B cell (primary cell): ENCODE results near the gene MPP7. TPM values are rescaled to one million over a fixed set of nuclear protein-coding genes. Genes with fewer than 3 reads are reported as not detected.

Experiments
- ATAC-seq: fragments of 200-7000 bp; cut with Tn5 transposase; one replicate; pipeline ENCODE4 v1.10.0; 2021; ENCODE audit warnings: low read depth, mild to moderate bottlenecking, moderate number of reproducible peaks, moderate library complexity
- CTCF ChIA-PET: fragments of 350-600 bp; sonication (Branson Sonifier 250); formaldehyde crosslinking; loops from one replicate; lab custom pipeline; 2021; ENCODE audit warnings: antibody characterized with exemption, inconsistent platforms; lab: Charles Lee
- POLR2A ChIA-PET: fragments of 350-600 bp; sonication (Branson Sonifier 250); formaldehyde crosslinking; loops from one replicate; lab custom pipeline; 2021; ENCODE audit warnings: antibody characterized with exemption; lab: Charles Lee
- DNase-seq: peaks from one replicate; pipeline ENCODE4 v3.0.0; 2013
- H2AFZ ChIP-seq: 2 replicates; pipeline ENCODE4 v1.6.1; 2012; ENCODE audit warnings: mild to moderate bottlenecking, low read depth, low read length; ENCODE audit not compliant: insufficient read depth, poor library complexity, severe bottlenecking
- H3K27ac ChIP-seq, 2 donors: 1 replicate in 1 of 2; 2 replicates in 1 of 2; pipeline ENCODE4 v1.5.1; 2012 to 2013; ENCODE audit warnings: low read length in 2 of 2, mild to moderate bottlenecking in 2 of 2, moderate library complexity in 1 of 2
- H3K27me3 ChIP-seq, 4 experiments: fragments of 200-600 bp in 1 of 4; sonication (generic) in 1 of 4; replicated peaks in 1 of 4; 1 replicate in 2 of 4; 2 replicates in 2 of 4; pipeline versions ENCODE4 v1.6.1 to v1.7.0; 2013 to 2016; ENCODE audit warnings: low read length in 3 of 4, mild to moderate bottlenecking in 2 of 4, mixed read lengths in 1 of 4, moderate library complexity in 1 of 4; ENCODE audit not compliant: insufficient read depth in 4 of 4, control insufficient read depth in 3 of 4; ENCODE audit errors: control extremely low read depth in 1 of 4
- H3K36me3 ChIP-seq, 2 experiments: replicated peaks in 1 of 2; 1 replicate in 1 of 2; 2 replicates in 1 of 2; pipeline versions ENCODE4 v1.6.1 to v1.7.1; 2013; ENCODE audit warnings: low read length in 1 of 2; ENCODE audit not compliant: insufficient read depth in 2 of 2, control insufficient read depth in 1 of 2; ENCODE audit errors: control extremely low read depth in 1 of 2, extremely low read depth in 1 of 2
- H3K4me1 ChIP-seq, 2 donors: fragments of 200-600 bp in 1 of 2; sonication (generic) in 1 of 2; 1 replicate in 1 of 2; 2 replicates in 1 of 2; pipeline versions ENCODE4 v1.5.1 to v1.6.1; 2013 to 2017; ENCODE audit warnings: low read length in 2 of 2; ENCODE audit not compliant: control insufficient read depth in 2 of 2, insufficient read depth in 2 of 2
- H3K4me2 ChIP-seq: replicated peaks from 2 replicates; pipeline ENCODE3; 2012; ENCODE audit warnings: mild to moderate bottlenecking, low read depth, low read length; ENCODE audit not compliant: poor library complexity, severe bottlenecking
- H3K4me3 ChIP-seq, 5 experiments: fragments of 200-600 bp in 1 of 5; sonication (generic) in 1 of 5; 1 replicate in 3 of 5; 2 replicates in 2 of 5; pipeline versions ENCODE4 v1.5.1 to v1.7.0; 2011 to 2016; ENCODE audit warnings: low read length in 4 of 5, mild to moderate bottlenecking in 4 of 5, low read depth in 2 of 5, control low read depth in 1 of 5, moderate library complexity in 1 of 5; ENCODE audit not compliant: insufficient read depth in 1 of 5; ENCODE audit errors: control extremely low read depth in 1 of 5, extremely low read depth in 1 of 5
- H3K79me2 ChIP-seq: fragments of 200-600 bp; sonication (generic); one replicate; pipeline ENCODE4 v1.6.0; 2016; ENCODE audit warnings: low read length; ENCODE audit not compliant: control insufficient read depth, insufficient read depth
- H3K9ac ChIP-seq: fragments of 200-600 bp; sonication (generic); 2 replicates; pipeline ENCODE4 v1.6.1; 2017; ENCODE audit warnings: mild to moderate bottlenecking, low read length, moderate library complexity
- H3K9me3 ChIP-seq, 3 donors: one replicate each; pipeline versions ENCODE4 v1.6.1 to v1.7.1; 2013; ENCODE audit warnings: low read length in 2 of 3; ENCODE audit not compliant: control insufficient read depth in 2 of 3, insufficient read depth in 1 of 3; ENCODE audit errors: control extremely low read depth in 1 of 3
- H4K20me1 ChIP-seq: 2 replicates; pipeline ENCODE4 v1.6.0; 2012; ENCODE audit warnings: mild to moderate bottlenecking, low read length; ENCODE audit not compliant: insufficient read depth, control insufficient read depth, poor library complexity, severe bottlenecking
- H3K27ac Mint-ChIP-seq: one replicate; pipeline ENCODE4 v1.8.0; 2021; ENCODE audit warnings: mixed read lengths
- H3K27me3 Mint-ChIP-seq: one replicate; pipeline ENCODE4 v1.8.0; 2021; ENCODE audit warnings: mixed read lengths
- H3K4me1 Mint-ChIP-seq: one replicate; pipeline ENCODE4 v1.8.0; 2021; ENCODE audit warnings: mixed read lengths
- H3K4me3 Mint-ChIP-seq: one replicate; pipeline ENCODE4 v1.8.0; 2021; ENCODE audit warnings: mixed read lengths
- H3K9me3 Mint-ChIP-seq: one replicate; pipeline ENCODE4 v1.8.0; 2022; ENCODE audit warnings: mixed read lengths; ENCODE audit not compliant: insufficient read depth
- CTCF ChIP-seq: fragments of 200-600 bp; IDR thresholded peaks from one replicate; pipeline ENCODE4 v1.8.0; 2022; ENCODE audit warnings: antibody characterized with exemption, mild to moderate bottlenecking
- EZH2 ChIP-seq: IDR thresholded peaks from 2 replicates; pipeline ENCODE4 v1.6.1; 2012; ENCODE audit warnings: borderline replicate concordance, low read depth, mild to moderate bottlenecking, moderate library complexity, low read length; ENCODE audit not compliant: insufficient read depth, poor library complexity, severe bottlenecking
- WGBS: methylation state at CpG from one replicate; pipeline ENCODE4 v1.1.5; 2013; ENCODE audit warnings: missing lambda C conversion rate; ENCODE audit not compliant: insufficient coverage; 5-methylcytosine and 5-hydroxymethylcytosine counted together
- intact Hi-C: fragments of 100-400 bp; cut with micrococcal nuclease; formaldehyde crosslinking; loops from one replicate; pipeline ENCODE4 v1.10.0; 2022
- polyA minus RNA-seq: library from RNA; depleted of rRNA, polyadenylated mRNA; stranded (reverse); fragments of >200 nt; gene quantifications from 2 replicates; pipeline ENCODE4 v1.2.3, GENCODE V29; 2012
- polyA plus RNA-seq: library from polyadenylated mRNA; depleted of rRNA; stranded (reverse); fragments of >200 nt; gene quantifications from 2 replicates; pipeline ENCODE4 v1.2.3, GENCODE V29; 2012
- total RNA-seq, 2 donors: library from RNA; stranded (reverse); fragments of 120-200 nt in 1 of 2; gene quantifications; 1 replicate in 1 of 2; 2 replicates in 1 of 2; pipeline versions ENCODE4 v1.2.3 to v1.2.4, GENCODE V29; 2013 to 2022

Gene MPP7
- total RNA-seq = 13.1 and 13.6 TPM in 2 replicates
- 4.6 TPM for total RNA-seq (2013)
- polyA plus RNA-seq = 2.1 TPM in 2 replicates
- polyA minus RNA-seq = 2.0 and 2.8 TPM in 2 replicates

- Mint-ChIP-seq H3K4me1 (peaks cover 24% of the 10 kb centered on the region), H3K9me3 (no peaks in the 10 kb centered on the region), H3K27me3 (peaks cover 33% of the 10 kb centered on the region), H3K27ac (peak within 1 kb of the TSS; percentile 80), H3K4me3 (peak within 1 kb of the TSS; percentile 94)
- Histone ChIP-seq H4K20me1 (no peaks in the 10 kb centered on the region), H2AFZ (peak within 1 kb of the TSS; percentile 81), H3K27me3 (peaks cover 0 to 29% (median 20%) of the 10 kb centered on the region in 4 experiments), H3K27ac (peak within 1 kb of the TSS; percentile 66 to 73), H3K9me3 (no peaks in the 10 kb centered on the region), H3K4me2 (peak within 1 kb of the TSS; percentile 94), H3K4me1 (peaks cover 17 to 19% of the 10 kb centered on the region in 2 donors), H3K79me2 (no peaks in the 10 kb centered on the region), H3K4me3 (peak within 1 kb of the TSS; percentile 55 to 96 (median 76)), H3K36me3 (no peaks in the 10 kb centered on the region), H3K9ac (peak within 1 kb of the TSS; percentile 74)
- ChIA-PET POLR2A (interaction anchor here (0.5 to 2.1 kb wide), 7 partner anchors 23 to 210 kb away, joined by 3 to 8 read pairs (median 7); no protein-coding TSS in a partner anchor), CTCF (interaction anchor here (0.7 to 7.2 kb wide), 21 partner anchors 9 to 799 kb away, joined by 3 to 146 read pairs (median 5); partner anchors contain the start of gene RAB18)
- under 1% methylated on average over 73 of the region's 80 CpGs for WGBS
- no peak for TF ChIP-seq EZH2
- TF ChIP-seq CTCF = peak; percentile 59
- ATAC-seq (peak; percentile 87), DNase-seq (peak; percentile 97)
- intact Hi-C loops = loop anchor here (1.0 to 10.0 kb wide), 10 partner anchors 31 to 1149 kb away; partner anchors contain the start of genes ACBD5, BAMBI, RAB18 and YME1L1
Observed at GRCh38 chr10:28302638-28303488, at the start of gene MPP7. MPP7 (minus strand) TSS chr10:28303064; CDS start chr10:28238604, 64,460 bp downstream.
